ENCODE measurements around the gene NUDT15.

The NUDT15 gene

DNA sequence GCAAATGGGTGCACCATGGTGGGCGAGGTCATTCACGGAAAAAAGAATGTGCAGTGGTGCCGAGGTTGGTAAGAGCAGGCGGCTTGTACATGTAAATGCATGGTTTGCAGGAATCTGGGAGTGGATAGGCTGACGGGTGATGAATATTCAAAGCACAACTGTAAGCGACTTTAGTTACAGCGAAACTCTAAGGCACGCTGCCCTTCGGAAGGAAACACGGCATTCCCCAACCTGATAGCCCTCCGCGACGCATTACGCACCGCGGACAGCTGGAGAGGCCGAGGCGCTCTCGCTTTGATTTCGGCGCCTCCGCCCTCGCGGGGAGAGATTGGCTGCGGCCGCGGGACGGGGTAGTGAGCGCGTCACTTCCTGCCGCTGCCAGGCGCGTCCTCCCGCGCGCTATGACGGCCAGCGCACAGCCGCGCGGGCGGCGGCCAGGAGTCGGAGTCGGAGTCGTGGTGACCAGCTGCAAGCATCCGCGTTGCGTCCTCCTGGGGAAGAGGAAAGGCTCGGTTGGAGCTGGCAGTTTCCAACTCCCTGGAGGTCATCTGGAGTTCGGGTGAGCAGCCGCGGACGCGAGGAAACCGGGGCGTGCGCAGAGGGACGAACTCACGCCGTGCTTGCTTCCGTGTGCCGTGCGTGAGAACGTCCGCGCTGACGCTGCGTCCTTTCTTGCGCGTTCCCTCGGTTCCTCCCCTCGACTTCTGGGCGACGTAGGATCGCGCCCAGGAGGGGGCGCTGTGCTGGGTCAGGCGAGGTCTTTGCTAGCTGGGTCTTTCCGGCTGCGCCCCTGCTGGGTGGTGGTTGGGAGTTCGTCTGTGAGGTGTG, at the start of gene NUDT15 (continued):
- TF ChIP-seq TSHZ1 (tag by site-specific recombination; IDR thresholded peaks at IDR 0.05; ENCODE audit: borderline replicate concordance) (no peak; the same call in 1 of the 2 replicates), ZNF837 (tag by site-specific recombination; IDR thresholded peaks at IDR 0.05) (peak; percentile 76; the same call in 1 of the 2 replicates), ZNF404 (tag by site-specific recombination; IDR thresholded peaks at IDR 0.05) (no peak), REPIN1 (tag by site-specific recombination; IDR thresholded peaks at IDR 0.05; ENCODE audit: low read depth) (no peak), ZNF416 (tag by site-specific recombination; IDR thresholded peaks at IDR 0.05) (no peak), ZNF792 (tag by site-specific recombination; IDR thresholded peaks at IDR 0.05) (no peak), ZNF354C (tag by site-specific recombination; IDR thresholded peaks at IDR 0.05; ENCODE audit: borderline replicate concordance, low read depth) (no peak), ZNF16 (tag by site-specific recombination; IDR thresholded peaks at IDR 0.05; ENCODE audit: low read depth) (no peak), ZNF558 (tag by site-specific recombination; IDR thresholded peaks at IDR 0.05) (no peak; the same call in 1 of the 2 replicates), ZNF274 (IDR thresholded peaks at IDR 0.05; ENCODE audit: low read length) (no peak), ZNF274 (tag by site-specific recombination; IDR thresholded peaks at IDR 0.05; ENCODE audit: borderline replicate concordance) (no peak), AEBP2 (tag by site-specific recombination; IDR thresholded peaks at IDR 0.05; ENCODE audit: borderline replicate concordance) (no peak), ZNF2 (tag by site-specific recombination; IDR thresholded peaks at IDR 0.05) (peak; percentile 88), ZNF223 (tag by site-specific recombination; IDR thresholded peaks at IDR 0.05) (no peak), ZNF830 (tag by site-specific recombination; IDR thresholded peaks at IDR 0.05; ENCODE audit: low read depth) (no peak), ZNF341 (tag by site-specific recombination; IDR thresholded peaks at IDR 0.05; ENCODE audit: low read depth) (peak; percentile 66; the same call in 1 of the 2 replicates), ZNF37A (tag by site-specific recombination; IDR thresholded peaks at IDR 0.05) (no peak), ZNF426 (tag by site-specific recombination; IDR thresholded peaks at IDR 0.05) (no peak), PRDM4 (tag by site-specific recombination; IDR thresholded peaks at IDR 0.05) (no peak; the same call in 1 of the 2 replicates), SP3 (tag by site-specific recombination; IDR thresholded peaks at IDR 0.05) (peak; percentile 47; the same call in 1 of the 2 replicates), ZNF121 (tag by site-specific recombination; IDR thresholded peaks at IDR 0.05) (0 out of 2 replicates have a peak, but pooled peaks have one; percentile 32), ZNF777 (tag by site-specific recombination; IDR thresholded peaks at IDR 0.05; ENCODE audit: borderline replicate concordance) (no peak), KLF1 (tag by site-specific recombination; IDR thresholded peaks at IDR 0.05) (no peak; the same call in 1 of the 2 replicates), TRIM28 (IDR thresholded peaks at IDR 0.05; ENCODE audit: borderline replicate concordance, low read length) (peak; percentile 32; the same call in 1 of the 2 replicates), ZNF510 (tag by site-specific recombination; IDR thresholded peaks at IDR 0.05; ENCODE audit: insufficient replicate concordance) (no peak), ZNF214 (tag by site-specific recombination; IDR thresholded peaks at IDR 0.05; ENCODE audit: borderline replicate concordance) (no peak), ZNF175 (tag by site-specific recombination; IDR thresholded peaks at IDR 0.05) (no peak), ZNF621 (tag by site-specific recombination; IDR thresholded peaks at IDR 0.05) (no peak), ZNF791 (tag by site-specific recombination; IDR thresholded peaks at IDR 0.05) (no peak), ZNF555 (tag by site-specific recombination; conservative IDR thresholded peaks at IDR 0.05) (no peak), ZNF658 (tag by site-specific recombination; IDR thresholded peaks at IDR 0.05) (no peak)
- TF ChIP-seq, protein P1, sequence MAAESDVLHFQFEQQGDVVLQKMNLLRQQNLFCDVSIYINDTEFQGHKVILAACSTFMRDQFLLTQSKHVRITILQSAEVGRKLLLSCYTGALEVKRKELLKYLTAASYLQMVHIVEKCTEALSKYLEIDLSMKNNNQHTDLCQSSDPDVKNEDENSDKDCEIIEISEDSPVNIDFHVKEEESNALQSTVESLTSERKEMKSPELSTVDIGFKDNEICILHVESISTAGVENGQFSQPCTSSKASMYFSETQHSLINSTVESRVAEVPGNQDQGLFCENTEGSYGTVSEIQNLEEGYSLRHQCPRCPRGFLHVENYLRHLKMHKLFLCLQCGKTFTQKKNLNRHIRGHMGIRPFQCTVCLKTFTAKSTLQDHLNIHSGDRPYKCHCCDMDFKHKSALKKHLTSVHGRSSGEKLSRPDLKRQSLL (tag by site-specific recombination; IDR thresholded peaks at IDR 0.05), result no peak
